ENCODE results near the gene GNL1.
"Not testable (repeated sequence)": the region's sequence is repeated elsewhere in the genome, so short reads cannot be mapped to it uniquely, and the experiment has no call there.

GNL1 gene

GRCh38 chr6:30497261-30497599, 59.1 kb downstream of the GNL1 start:
- DNase-seq (ENCODE audit: low read depth), result not testable (repeated sequence)

DNA sequence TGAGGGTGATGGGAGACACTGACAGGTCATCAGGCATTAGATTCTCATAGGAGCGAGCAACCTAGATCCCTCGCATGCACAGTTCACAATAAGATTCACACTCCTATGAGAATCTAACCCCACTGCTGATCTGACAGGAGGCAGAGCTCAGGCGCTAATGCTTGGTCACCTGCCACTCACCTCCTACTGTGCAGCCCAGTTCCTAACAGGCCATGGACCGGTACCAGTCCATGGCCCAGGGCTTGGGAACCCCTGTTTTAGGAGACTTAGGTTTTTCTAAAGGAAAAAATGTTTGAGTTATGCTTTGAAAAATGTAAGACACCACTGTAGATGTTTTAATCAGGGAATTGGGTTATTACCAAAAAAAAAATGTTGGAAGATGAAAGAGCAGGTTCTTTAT, 60.3 kb downstream of the GNL1 start:
- DNase-seq (ENCODE audit: low read depth), result no peak

DNA sequence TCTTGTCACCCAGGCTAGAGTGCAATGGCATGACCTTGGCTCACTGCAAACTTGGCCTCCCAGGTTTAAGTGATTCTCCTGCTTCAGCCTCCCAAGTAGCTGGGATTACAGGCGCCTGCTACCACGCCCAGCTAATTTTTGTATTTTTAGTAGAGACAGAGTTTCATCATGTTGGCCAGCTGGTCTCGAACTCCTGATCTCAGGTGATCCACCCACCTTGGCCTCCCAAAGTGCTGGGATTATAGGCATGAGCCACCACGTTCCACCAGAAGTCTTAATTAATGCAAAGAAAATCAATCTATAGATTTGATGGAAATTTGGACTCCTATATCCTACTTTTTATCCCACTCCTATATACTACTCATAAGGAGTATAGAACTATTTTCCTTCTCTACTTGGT, 61.2 kb downstream of the GNL1 start:
- not testable (repeated sequence) for DNase-seq (ENCODE audit: low read depth)

- DNase-seq (ENCODE audit: low read depth), result no peak
Measured at GRCh38 chr6:30494291-30494861, 61.9 kb downstream of the GNL1 start.

GRCh38 chr6:30493643-30494250, 62.5 kb downstream of the GNL1 start:
- DNase-seq (ENCODE audit: low read depth), result no peak

DNA sequence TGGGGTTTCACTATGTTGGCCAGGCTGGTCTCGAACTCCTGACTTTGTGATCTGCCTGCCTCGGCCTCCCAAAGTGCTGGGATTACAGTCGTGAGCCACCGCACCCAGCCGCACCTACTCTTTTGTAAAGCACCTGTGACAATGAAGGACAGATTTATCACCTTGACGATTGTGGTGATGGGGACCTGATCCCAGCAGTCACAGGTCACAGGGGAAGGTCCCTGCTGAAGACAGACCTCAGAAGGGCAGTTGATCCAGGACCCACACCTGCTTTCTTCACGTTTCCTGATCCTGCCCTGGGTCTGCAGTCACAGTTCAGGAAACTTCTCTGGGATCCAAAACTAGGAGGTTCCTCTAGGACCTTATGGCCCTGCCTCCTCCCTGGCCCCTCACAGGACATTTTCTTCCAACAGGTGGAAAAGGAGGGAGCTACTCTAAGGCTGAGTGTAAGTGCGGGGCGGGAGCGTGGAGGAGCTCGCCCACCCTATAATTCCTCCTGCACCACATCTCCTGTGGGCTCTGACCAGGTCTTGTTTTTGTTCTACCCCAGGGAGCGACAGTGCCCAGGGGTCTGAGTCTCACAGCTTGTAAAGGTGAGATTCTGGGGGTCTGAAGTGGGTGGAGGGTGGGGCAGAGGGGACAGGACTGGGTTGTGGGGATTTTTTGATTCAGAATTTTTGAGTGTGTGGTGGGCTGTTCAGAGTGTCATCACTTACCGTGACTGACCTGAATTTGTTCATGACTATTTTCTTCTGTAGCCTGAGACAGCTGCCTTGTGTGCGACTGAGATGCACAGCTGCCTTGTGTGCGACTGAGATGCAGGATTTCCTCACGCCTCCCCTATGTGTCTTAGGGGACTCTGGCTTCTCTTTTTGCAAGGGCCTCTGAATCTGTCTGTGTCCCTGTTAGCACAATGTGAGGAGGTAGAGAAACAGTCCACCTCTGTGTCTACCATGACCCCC, 64.0 kb downstream of the GNL1 start:
- DNase-seq (ENCODE audit: low read depth), result no peak

Data from stromal cell of bone marrow (primary cell).